C4-2B (cell line): ENCODE results near the gene TMEM98.

ENCODE experiments used
- CTCF ChIP-seq: fragments of 450-650 bp; conservative IDR thresholded peaks from 2 replicates; pipeline ENCODE4 v1.5.1; 2017; ENCODE audit warnings: mild to moderate bottlenecking
- ZFX ChIP-seq: fragments of 450-650 bp; IDR thresholded peaks from 2 replicates; pipeline ENCODE4 v1.6.1; 2017

GRCh38 chr17:32943206-32943605 lies 15.3 kb downstream of the TMEM98 start:
- TF ChIP-seq CTCF (no peak), ZFX (no peak)
